SK-N-SH treated with all-trans-retinoic acid at 6 μM for 48 hours (cell line): ENCODE data around the gene NRARP.

Experiments used
- ATAC-seq: fragments of 200-7000 bp; cut with Tn5 transposase; 3 replicates; pipeline ENCODE4 v1.9.1; 2020; ENCODE audit warnings: mild to moderate bottlenecking, moderate library complexity
- ARNTL ChIP-seq: fragments of 450-650 bp; formaldehyde crosslinking; IDR thresholded peaks from 2 replicates; pipeline ENCODE4 v1.5.0; 2020; ENCODE audit warnings: low read depth, mild to moderate bottlenecking, moderate library complexity, borderline replicate concordance
- BACH2 ChIP-seq: fragments of 250-450 bp; sonication (Bioruptor Pico); IDR thresholded peaks from 2 replicates; pipeline ENCODE4 v1.9.0; 2021; ENCODE audit warnings: mild to moderate bottlenecking, borderline replicate concordance
- CSDC2 ChIP-seq: fragments of 250-450 bp; sonication (Bioruptor Pico); IDR thresholded peaks from 2 replicates; pipeline ENCODE4 v1.5.0; 2020; ENCODE audit warnings: mild to moderate bottlenecking, moderate library complexity
- ESRRG ChIP-seq: fragments of 250-450 bp; sonication (Bioruptor Pico); IDR thresholded peaks from 2 replicates; pipeline ENCODE4 v1.6.1; 2021; ENCODE audit warnings: mild to moderate bottlenecking
- GLIS3 ChIP-seq: fragments of 250-450 bp; sonication (Bioruptor Pico); IDR thresholded peaks from 2 replicates; pipeline ENCODE4 v1.5.0; 2020; ENCODE audit warnings: mild to moderate bottlenecking, moderate library complexity
- ISL1 ChIP-seq: fragments of 250-450 bp; sonication (Bioruptor Pico); IDR thresholded peaks from 2 replicates; pipeline ENCODE4 v2.1.2; 2022; ENCODE audit warnings: mild to moderate bottlenecking, moderate library complexity
- OSR1 ChIP-seq: fragments of 250-450 bp; sonication (Bioruptor Pico); IDR thresholded peaks from 2 replicates; pipeline ENCODE4 v1.8.0; 2022; ENCODE audit warnings: moderate library complexity, mild to moderate bottlenecking, inconsistent platforms
- RARB ChIP-seq: fragments of 250-450 bp; sonication (Bioruptor Pico); IDR thresholded peaks from 2 replicates; pipeline ENCODE4 v1.8.0; 2021; ENCODE audit warnings: mild to moderate bottlenecking, moderate library complexity
- TCF4 ChIP-seq: fragments of 250-450 bp; sonication (Bioruptor Pico); IDR thresholded peaks from 2 replicates; pipeline ENCODE4 v1.8.0; 2021; ENCODE audit warnings: mild to moderate bottlenecking, moderate library complexity, borderline replicate concordance
- ZFP3 ChIP-seq: fragments of 250-450 bp; sonication (Bioruptor Pico); IDR thresholded peaks from 2 replicates; pipeline ENCODE4 v1.5.0; 2020; ENCODE audit warnings: mild to moderate bottlenecking, moderate library complexity
- ZFP30 ChIP-seq: fragments of 450-650 bp; formaldehyde crosslinking; IDR thresholded peaks from 2 replicates; pipeline ENCODE4 v1.5.0; 2022; ENCODE audit warnings: mild to moderate bottlenecking, moderate library complexity
- ZNF70 ChIP-seq: fragments of 450-650 bp; formaldehyde crosslinking; IDR thresholded peaks from 2 replicates; pipeline ENCODE4 v1.5.0; 2020; ENCODE audit warnings: mild to moderate bottlenecking, moderate library complexity
- TF ChIP-seq, protein P1 (sequence below): fragments of 250-450 bp; sonication (Bioruptor Pico); IDR thresholded peaks from 2 replicates; pipeline ENCODE4 v1.5.1; 2020; ENCODE audit warnings: low read depth, mild to moderate bottlenecking, moderate library complexity
- TF ChIP-seq, protein P2 (sequence below): fragments of 250-450 bp; sonication (Bioruptor Pico); IDR thresholded peaks from 2 replicates; pipeline ENCODE4 v1.5.1; 2021; ENCODE audit warnings: mild to moderate bottlenecking, moderate library complexity
- TF ChIP-seq, protein P3 (sequence below): fragments of 250-450 bp; sonication (Bioruptor Pico); IDR thresholded peaks from 2 replicates; pipeline ENCODE4 v1.8.0; 2021; ENCODE audit warnings: low read depth, mild to moderate bottlenecking, moderate library complexity, borderline replicate concordance
- TF ChIP-seq, protein P4 (sequence below): fragments of 250-450 bp; sonication (Bioruptor Pico); IDR thresholded peaks from 2 replicates; pipeline ENCODE4 v1.5.0; 2020; ENCODE audit warnings: mild to moderate bottlenecking, moderate library complexity

NRARP gene

DNA sequence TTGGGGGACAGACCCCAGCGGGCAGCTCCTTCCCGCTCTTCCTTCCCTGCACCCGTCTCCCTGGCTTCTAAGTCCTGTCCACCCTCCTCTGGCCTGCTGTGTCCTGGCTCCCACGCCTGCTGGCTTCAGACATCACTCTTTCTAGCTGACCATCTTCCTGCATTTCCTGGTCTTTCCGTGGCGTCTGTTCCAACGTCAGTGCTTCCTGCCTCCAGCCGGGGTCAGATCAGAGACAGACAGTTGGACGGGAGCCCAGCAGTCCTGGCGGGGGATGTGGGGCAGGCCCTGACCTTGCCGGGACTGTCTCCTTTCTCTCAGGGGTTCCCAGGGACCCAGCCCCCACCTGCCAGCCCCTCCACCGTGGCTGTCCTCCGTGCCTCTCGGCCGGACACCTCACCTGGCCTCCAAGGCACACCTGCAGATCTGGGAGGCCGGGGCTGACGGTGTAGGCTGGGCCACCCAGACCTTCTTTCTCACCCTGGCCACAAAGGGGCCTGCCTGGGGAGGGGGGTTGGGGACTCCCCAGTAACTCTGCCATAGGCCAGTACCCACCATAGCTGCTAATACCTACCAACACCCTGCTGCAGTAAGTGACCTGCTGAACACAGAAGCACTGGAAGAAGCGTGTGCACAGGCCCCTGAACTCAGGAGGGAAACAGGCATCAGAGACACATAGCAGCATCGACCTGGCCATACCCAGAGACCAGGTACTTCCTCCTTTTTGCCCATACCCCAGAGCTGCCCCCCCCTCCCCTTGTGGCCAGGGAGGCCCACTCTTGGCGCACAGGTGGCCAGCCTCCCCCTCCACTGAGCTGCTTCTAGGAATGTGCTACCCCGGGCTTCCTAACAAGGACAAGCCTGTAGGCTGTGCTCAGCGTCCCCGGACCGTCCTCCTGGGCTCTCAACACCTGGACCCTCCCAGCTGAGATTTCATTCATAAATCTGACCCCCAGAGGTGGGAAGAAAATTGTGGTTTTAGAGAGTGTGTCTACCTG lies 5.1 kb downstream of the NRARP start (continued):
- TF ChIP-seq, protein P1, sequence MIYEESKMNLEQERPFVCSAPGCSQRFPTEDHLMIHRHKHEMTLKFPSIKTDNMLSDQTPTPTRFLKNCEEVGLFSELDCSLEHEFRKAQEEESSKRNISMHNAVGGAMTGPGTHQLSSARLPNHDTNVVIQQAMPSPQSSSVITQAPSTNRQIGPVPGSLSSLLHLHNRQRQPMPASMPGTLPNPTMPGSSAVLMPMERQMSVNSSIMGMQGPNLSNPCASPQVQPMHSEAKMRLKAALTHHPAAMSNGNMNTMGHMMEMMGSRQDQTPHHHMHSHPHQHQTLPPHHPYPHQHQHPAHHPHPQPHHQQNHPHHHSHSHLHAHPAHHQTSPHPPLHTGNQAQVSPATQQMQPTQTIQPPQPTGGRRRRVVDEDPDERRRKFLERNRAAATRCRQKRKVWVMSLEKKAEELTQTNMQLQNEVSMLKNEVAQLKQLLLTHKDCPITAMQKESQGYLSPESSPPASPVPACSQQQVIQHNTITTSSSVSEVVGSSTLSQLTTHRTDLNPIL (CRISPR knock-in tag) = no peak
- no peak for TF ChIP-seq BACH2 (CRISPR knock-in tag)
- no peak for TF ChIP-seq CSDC2
- TF ChIP-seq ISL1 (CRISPR knock-in tag) = no peak
- no peak for TF ChIP-seq ZFP30 (CRISPR knock-in tag)
- no peak for TF ChIP-seq ARNTL (CRISPR knock-in tag)
- TF ChIP-seq, all 23 proteins: peak for 0

DNA sequence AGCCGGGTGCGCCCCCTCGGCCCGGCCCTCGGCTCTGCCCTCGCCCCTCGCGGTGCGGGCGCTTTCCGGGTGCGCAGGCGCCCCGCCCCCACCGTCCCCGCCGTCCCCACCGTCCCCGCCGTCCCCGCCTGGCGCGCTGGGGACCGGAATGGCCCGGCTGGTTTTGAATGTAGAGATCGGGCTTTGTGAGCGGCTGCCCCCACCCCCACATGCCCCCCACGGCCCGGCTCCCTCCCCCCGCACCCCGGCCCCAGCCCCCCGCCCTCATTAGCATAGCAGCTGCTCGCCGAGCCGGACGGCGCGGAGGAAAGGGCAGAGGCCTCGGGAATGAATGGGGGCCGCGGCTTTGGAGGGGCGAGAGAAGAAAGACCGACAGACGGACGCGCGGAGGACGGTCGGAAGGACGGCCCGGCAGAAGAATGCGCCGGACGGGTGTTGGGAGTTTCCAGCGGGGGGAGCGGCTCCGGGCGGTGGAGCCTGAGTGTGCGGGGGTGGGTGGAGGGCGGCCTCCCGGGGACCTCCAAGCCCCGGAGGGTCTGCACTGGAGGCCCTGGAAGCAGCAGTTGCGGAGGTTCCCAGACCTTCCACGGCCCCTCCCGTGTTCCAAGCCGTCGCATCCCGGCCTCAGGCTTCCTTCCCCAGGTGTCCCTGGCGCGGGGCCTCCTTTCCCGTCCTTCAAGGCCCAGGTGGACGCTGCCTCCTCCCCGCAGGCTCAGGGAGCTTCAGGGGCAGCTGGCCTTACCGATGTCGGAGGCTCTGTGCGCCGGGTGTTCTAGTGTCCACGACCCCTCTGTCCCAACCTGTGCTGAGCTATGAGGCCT lies 6.0 kb downstream of the NRARP start:
- ATAC-seq = no peak
- TF ChIP-seq ZFP30 (CRISPR knock-in tag) (no peak), RARB (CRISPR knock-in tag) (no peak)
- TF ChIP-seq, protein P2, sequence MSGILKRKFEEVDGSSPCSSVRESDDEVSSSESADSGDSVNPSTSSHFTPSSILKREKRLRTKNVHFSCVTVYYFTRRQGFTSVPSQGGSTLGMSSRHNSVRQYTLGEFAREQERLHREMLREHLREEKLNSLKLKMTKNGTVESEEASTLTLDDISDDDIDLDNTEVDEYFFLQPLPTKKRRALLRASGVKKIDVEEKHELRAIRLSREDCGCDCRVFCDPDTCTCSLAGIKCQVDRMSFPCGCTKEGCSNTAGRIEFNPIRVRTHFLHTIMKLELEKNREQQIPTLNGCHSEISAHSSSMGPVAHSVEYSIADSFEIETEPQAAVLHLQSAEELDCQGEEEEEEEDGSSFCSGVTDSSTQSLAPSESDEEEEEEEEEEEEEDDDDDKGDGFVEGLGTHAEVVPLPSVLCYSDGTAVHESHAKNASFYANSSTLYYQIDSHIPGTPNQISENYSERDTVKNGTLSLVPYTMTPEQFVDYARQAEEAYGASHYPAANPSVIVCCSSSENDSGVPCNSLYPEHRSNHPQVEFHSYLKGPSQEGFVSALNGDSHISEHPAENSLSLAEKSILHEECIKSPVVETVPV (CRISPR knock-in tag) = no peak
- TF ChIP-seq, protein P1 (CRISPR knock-in tag) = no peak

DNA sequence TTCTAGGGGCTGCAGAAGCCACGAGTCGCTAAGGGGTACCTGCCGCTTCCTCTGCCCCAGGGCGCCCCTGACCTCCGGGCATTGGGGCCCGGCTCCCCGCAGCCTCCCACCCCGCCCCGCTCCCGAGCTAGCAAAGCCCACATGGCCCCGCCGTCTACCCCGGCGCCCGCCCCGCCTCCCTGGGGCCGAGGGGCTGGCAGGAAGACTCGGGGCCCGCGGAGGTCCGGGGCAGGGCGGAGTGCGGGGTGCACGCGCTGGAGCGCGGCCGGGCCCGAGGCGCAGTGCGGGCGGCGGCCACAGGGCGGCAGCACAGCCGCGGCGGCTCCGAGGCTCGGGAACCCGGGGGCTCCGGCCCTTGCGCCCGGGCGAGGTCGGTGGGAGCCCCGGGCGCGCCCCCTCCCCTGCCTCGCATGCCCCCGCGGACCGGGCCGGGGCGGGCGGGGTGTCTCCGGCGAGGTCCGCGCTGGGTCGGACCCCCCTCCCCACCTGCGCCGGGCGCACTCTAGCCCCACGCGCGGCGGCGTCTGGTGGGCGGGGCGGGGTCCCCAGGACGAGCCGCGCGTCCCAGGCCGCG lies 6.7 kb downstream of the NRARP start:
- peak; percentile 79 for ATAC-seq
- TF ChIP-seq, protein P1 (CRISPR knock-in tag) = no peak
- TF ChIP-seq, protein P2 (CRISPR knock-in tag) = no peak
- no peak for TF ChIP-seq GLIS3
- no peak for TF ChIP-seq ZNF70 (CRISPR knock-in tag)
- no peak for TF ChIP-seq RARB (CRISPR knock-in tag)
- no peak for TF ChIP-seq OSR1 (CRISPR knock-in tag)
- TF ChIP-seq ARNTL (CRISPR knock-in tag) = no peak
- no peak for TF ChIP-seq ZFP30 (CRISPR knock-in tag)
- no peak for TF ChIP-seq ESRRG (CRISPR knock-in tag)
- no peak for TF ChIP-seq CSDC2
- TF ChIP-seq TCF4 (CRISPR knock-in tag) = no peak
- TF ChIP-seq ZFP3 = no peak
- no peak for TF ChIP-seq ISL1 (CRISPR knock-in tag)
- TF ChIP-seq, protein P3, sequence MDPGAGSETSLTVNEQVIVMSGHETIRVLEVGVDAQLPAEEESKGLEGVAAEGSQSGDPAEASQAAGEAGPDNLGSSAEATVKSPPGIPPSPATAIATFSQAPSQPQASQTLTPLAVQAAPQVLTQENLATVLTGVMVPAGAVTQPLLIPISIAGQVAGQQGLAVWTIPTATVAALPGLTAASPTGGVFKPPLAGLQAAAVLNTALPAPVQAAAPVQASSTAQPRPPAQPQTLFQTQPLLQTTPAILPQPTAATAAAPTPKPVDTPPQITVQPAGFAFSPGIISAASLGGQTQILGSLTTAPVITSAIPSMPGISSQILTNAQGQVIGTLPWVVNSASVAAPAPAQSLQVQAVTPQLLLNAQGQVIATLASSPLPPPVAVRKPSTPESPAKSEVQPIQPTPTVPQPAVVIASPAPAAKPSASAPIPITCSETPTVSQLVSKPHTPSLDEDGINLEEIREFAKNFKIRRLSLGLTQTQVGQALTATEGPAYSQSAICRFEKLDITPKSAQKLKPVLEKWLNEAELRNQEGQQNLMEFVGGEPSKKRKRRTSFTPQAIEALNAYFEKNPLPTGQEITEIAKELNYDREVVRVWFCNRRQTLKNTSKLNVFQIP = no peak
- TF ChIP-seq, protein P4, sequence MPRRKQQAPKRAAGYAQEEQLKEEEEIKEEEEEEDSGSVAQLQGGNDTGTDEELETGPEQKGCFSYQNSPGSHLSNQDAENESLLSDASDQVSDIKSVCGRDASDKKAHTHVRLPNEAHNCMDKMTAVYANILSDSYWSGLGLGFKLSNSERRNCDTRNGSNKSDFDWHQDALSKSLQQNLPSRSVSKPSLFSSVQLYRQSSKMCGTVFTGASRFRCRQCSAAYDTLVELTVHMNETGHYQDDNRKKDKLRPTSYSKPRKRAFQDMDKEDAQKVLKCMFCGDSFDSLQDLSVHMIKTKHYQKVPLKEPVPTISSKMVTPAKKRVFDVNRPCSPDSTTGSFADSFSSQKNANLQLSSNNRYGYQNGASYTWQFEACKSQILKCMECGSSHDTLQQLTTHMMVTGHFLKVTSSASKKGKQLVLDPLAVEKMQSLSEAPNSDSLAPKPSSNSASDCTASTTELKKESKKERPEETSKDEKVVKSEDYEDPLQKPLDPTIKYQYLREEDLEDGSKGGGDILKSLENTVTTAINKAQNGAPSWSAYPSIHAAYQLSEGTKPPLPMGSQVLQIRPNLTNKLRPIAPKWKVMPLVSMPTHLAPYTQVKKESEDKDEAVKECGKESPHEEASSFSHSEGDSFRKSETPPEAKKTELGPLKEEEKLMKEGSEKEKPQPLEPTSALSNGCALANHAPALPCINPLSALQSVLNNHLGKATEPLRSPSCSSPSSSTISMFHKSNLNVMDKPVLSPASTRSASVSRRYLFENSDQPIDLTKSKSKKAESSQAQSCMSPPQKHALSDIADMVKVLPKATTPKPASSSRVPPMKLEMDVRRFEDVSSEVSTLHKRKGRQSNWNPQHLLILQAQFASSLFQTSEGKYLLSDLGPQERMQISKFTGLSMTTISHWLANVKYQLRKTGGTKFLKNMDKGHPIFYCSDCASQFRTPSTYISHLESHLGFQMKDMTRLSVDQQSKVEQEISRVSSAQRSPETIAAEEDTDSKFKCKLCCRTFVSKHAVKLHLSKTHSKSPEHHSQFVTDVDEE = no peak
